Colonic mucosa (tissue), 4 donors: ENCODE data around the gene THSD7B. TPM values are rescaled to one million over a fixed set of nuclear protein-coding genes. Genes with fewer than 3 reads are reported as not detected.

Experiments
- DNase-seq: peaks from one replicate; pipeline ENCODE4 v3.0.0-alpha.2; 2020
- H3K27ac ChIP-seq: fragments of 200-600 bp; one replicate; pipeline ENCODE4 v1.8.0; 2021
- H3K27me3 ChIP-seq: fragments of 200-600 bp; one replicate; pipeline ENCODE4 v1.8.0; 2021
- H3K36me3 ChIP-seq: fragments of 200-600 bp; one replicate; pipeline ENCODE4 v1.8.0; 2021
- H3K4me1 ChIP-seq: fragments of 200-600 bp; one replicate; pipeline ENCODE4 v1.8.0; 2021; ENCODE audit warnings: mild to moderate bottlenecking
- H3K4me3 ChIP-seq: fragments of 200-600 bp; one replicate; pipeline ENCODE4 v1.8.0; 2021
- H3K9ac ChIP-seq, 2 donors: one replicate each; pipeline ENCODE4 v1.7.0; 2013; ENCODE audit warnings: control low read depth in 2 of 2, low read depth in 2 of 2, low read length in 2 of 2
- H3K9me3 ChIP-seq: fragments of 200-600 bp; one replicate; pipeline ENCODE4 v1.8.0; 2021
- CTCF ChIP-seq: fragments of 200-600 bp; IDR thresholded peaks from one replicate; pipeline ENCODE4 v1.8.0; 2022; ENCODE audit warnings: antibody characterized with exemption, mild to moderate bottlenecking
- intact Hi-C: fragments of 100-400 bp; cut with DNase I; formaldehyde crosslinking; loops from one replicate; pipeline ENCODE4 v1.14.1; 2022
- total RNA-seq, 2 donors: library from RNA; stranded (reverse); fragmentation: NEBNext Ultra II Directional in 1 of 2; extraction: Animal tissue kit (Norgen Biotek cat#: 25700) in 1 of 2; gene quantifications; one replicate each; pipeline ENCODE4 v1.2.1, GENCODE V29; 2021
- donor health status: healthy.
- donor health status: DM: no; HTN: no; CAD: no.
- donor health status: DM: no; HTN: no; CAD: no.

Gene THSD7B
- total RNA-seq, 2 donors from 2014 or later, result 0.05 to 0.29 TPM

GRCh38 chr2:137031731-137032130, 266.4 kb downstream of the THSD7B start:
- Histone ChIP-seq H3K9me3 (no peaks in the 10 kb centered on the region), H3K27ac (no peak overlapping the region), H3K4me1 (no peaks in the 10 kb centered on the region), H3K36me3 (no peaks in the 10 kb centered on the region), H3K4me3 (no peak overlapping the region), H3K27me3 (no peaks in the 10 kb centered on the region), H3K9ac (no peak overlapping the region)
- intact Hi-C loops, result no loop called here
- DNase-seq, result no peak
- no peak for TF ChIP-seq CTCF

GRCh38 chr2:137036619-137037018, 271.3 kb downstream of the THSD7B start:
- H3K27me3 ChIP-seq, result no peaks in the 10 kb centered on the region
- no peaks in the 10 kb centered on the region for H3K36me3 ChIP-seq
- no peak for TF ChIP-seq CTCF
- no peaks in the 10 kb centered on the region for H3K4me1 ChIP-seq
- no peaks in the 10 kb centered on the region for H3K9me3 ChIP-seq
- H3K4me3 ChIP-seq, result no peak overlapping the region
- no peak overlapping the region for H3K9ac ChIP-seq
- no peak for DNase-seq
- no peak overlapping the region for H3K27ac ChIP-seq
- intact Hi-C loops, result no loop called here

GRCh38 chr2:137039482-137040152, 274.3 kb downstream of the THSD7B start:
- no peak for DNase-seq
- Histone ChIP-seq H3K4me1 (no peaks in the 10 kb centered on the region), H3K27me3 (no peaks in the 10 kb centered on the region), H3K9me3 (no peaks in the 10 kb centered on the region), H3K4me3 (no peak overlapping the region), H3K36me3 (no peaks in the 10 kb centered on the region), H3K9ac (no peak overlapping the region), H3K27ac (no peak overlapping the region)
- intact Hi-C loops, result no loop called here
- TF ChIP-seq CTCF, result no peak

- intact Hi-C loops, result no loop called here
- no peak overlapping the region for H3K9ac ChIP-seq
- H3K4me1 ChIP-seq, result no peaks in the 10 kb centered on the region
- H3K9me3 ChIP-seq, result no peaks in the 10 kb centered on the region
- no peak for DNase-seq
- no peak overlapping the region for H3K27ac ChIP-seq
- H3K4me3 ChIP-seq, result no peak overlapping the region
- H3K27me3 ChIP-seq, result no peaks in the 10 kb centered on the region
- TF ChIP-seq CTCF, result no peak
- no peaks in the 10 kb centered on the region for H3K36me3 ChIP-seq
These were observed 282.0 kb downstream of the THSD7B start for GRCh38 chr2:137047369-137047768.

- Histone ChIP-seq H3K27ac (no peak overlapping the region), H3K4me3 (no peak overlapping the region), H3K36me3 (no peaks in the 10 kb centered on the region), H3K9me3 (no peaks in the 10 kb centered on the region), H3K27me3 (no peaks in the 10 kb centered on the region), H3K9ac (no peak overlapping the region), H3K4me1 (no peaks in the 10 kb centered on the region)
- no peak for DNase-seq
- intact Hi-C loops, result no loop called here
- no peak for TF ChIP-seq CTCF
These were observed 283.1 kb downstream of the THSD7B start for GRCh38 chr2:137048455-137048854.
